Measurements from ENCODE around the gene ANKRD20A1. TPM values are rescaled to one million over a fixed set of nuclear protein-coding genes. Genes with fewer than 3 reads are reported as not detected.
"Not testable (repeated sequence)": the region's sequence is repeated elsewhere in the genome, so short reads cannot be mapped to it uniquely, and the experiment has no call there.

ANKRD20A1 gene
- total RNA-seq, result 0.89 TPM

DNA sequence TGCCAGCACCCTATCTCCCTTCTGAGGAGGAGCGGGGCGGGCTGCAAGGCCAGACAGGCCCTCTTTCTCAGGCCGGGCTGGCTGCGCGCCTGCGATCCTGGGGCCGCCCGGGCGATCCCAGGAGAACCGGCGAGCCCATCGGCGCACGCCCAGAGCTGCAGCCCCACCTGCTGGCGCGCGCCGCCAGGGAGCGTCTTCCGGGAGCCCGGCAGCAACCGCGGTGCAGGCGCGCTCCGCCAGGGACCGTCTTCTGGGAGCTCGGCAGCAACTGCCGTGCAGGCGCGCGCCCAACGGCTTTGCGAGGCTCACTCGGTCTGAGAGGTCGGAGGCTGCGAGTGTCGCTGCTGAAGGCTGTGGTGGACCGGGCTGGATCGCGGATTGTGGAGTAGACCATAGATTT, at the start of gene ANKRD20A1:
TSS of gene ANKRD20A1 (plus strand) at position 61 of the 400 bp plus-strand sequence. CDS start 496 bp downstream, outside the sequence.
- not testable (repeated sequence) for DNase-seq

GRCh38 chr9:67832088-67832487, 26.6 kb upstream of the ANKRD20A1 start:
- not testable (repeated sequence) for DNase-seq

Small RNA genes within 50 kb of the gene (small RNA-seq; reads per million reads assigned to genes)
- gene RNU6-368P (ENCODE audit: low replicate concordance), result not detected
